Central memory CD8-positive, alpha-beta T cell (primary cell): ENCODE results near the gene CYBA.
A peak's percentile ranks its signal among the peaks of the same experiment; 100 is the strongest.

Experiments used
- ATAC-seq: fragments of 150-1000 bp; cut with Tn5 transposase; replicated peaks from 2 replicates; pipeline ENCODE4 v1.10.0; 2022; ENCODE audit warnings: mild to moderate bottlenecking, moderate FRiP score, moderate number of reproducible peaks; ENCODE audit not compliant: poor library complexity, severe bottlenecking; ENCODE audit errors: extremely low read depth
- DNase-seq, 2 donors: peaks; one replicate each; pipeline ENCODE4 v3.0.0; 2021; ENCODE audit warnings: low spot score in 2 of 2
- H3K27ac Mint-ChIP-seq: one replicate; pipeline ENCODE4 v1.8.0; 2022; ENCODE audit warnings: low read depth, mild to moderate bottlenecking, moderate library complexity, mixed read lengths
- H3K27me3 Mint-ChIP-seq: one replicate; pipeline ENCODE4 v1.8.0; 2022; ENCODE audit warnings: mixed read lengths
- H3K36me3 Mint-ChIP-seq: one replicate; pipeline ENCODE4 v1.8.0; 2022; ENCODE audit warnings: mild to moderate bottlenecking, moderate library complexity, mixed read lengths; ENCODE audit not compliant: insufficient read depth
- H3K4me1 Mint-ChIP-seq: one replicate; pipeline ENCODE4 v1.8.0; 2022; ENCODE audit warnings: mixed read lengths
- H3K4me3 Mint-ChIP-seq: one replicate; pipeline ENCODE4 v1.8.0; 2022; ENCODE audit warnings: mild to moderate bottlenecking, moderate library complexity, mixed read lengths
- H3K9me3 Mint-ChIP-seq: one replicate; pipeline ENCODE4 v1.8.0; 2022; ENCODE audit warnings: mixed read lengths

Gene CYBA

DNA sequence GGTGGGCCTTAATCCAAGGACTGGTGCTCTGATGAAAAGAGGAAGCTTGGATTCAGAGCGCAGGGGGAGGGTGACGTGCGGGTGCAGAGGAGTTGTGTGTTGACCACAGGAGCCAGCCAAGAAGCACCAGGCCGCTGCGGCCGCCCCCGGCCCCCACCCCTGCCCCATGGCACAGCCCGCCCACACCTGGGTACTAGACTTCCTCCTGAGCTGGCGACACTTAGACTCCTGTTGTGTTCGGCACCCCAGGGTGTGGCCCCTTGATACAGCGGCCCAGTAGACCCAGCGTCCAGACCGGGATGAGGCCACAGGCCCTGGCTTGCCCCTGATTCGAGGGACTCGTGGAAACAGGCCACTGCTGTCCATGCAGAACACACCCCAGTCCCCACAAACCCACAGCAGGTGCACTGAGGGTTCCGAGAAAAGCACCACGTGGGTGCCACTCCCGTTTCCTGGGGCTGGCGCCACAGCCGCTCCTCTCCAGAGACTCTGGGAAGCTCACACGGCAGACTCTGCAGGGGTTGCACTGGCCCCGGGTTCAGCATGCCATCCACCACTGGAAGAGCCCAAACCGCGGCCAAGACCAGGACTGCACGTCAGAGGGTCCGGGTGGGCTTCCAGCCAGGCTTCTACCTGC is 41.2 kb upstream of the CYBA start:
- Mint-ChIP-seq H3K4me3 (peak overlapping the region; percentile 37), H3K9me3 (no peaks in the 10 kb centered on the region), H3K27me3 (no peaks in the 10 kb centered on the region), H3K36me3 (peaks cover 19% of the 10 kb centered on the region), H3K27ac (no peak overlapping the region), H3K4me1 (peaks cover 22% of the 10 kb centered on the region)
- DNase-seq (no peak), ATAC-seq (no peak)

DNA sequence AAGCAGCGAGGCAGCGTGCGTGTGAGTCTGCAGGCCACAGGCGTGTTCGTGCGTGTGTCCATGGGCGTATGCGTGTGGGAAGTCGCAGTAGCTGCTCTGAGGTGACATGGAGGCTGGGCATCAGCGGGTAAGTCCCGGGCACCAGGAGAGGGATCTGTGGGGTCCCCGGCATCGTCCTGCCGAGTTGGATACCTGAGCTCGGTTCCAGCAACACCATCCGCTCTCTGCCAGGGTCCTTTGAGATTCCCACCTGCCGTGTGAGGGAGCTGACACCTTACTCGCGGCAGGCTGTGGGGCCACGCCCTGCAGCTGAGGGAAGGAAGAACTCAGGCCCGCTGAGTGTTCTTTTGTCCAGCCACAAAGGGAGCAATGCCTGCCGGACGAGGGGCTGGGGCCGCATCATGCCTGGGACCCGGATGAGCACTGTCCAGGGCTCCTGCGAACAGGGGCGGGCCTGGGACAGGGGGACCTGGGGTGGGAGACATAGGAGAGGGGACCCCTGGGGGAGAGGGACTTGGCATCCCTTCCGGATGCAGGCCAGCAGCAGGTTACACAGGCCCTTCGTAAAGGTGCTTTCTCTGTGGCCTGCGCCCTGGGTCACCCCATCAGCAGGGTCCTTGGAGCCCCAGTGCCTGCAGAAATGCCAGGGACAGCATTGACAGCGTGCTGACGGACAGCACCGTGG is 40.4 kb upstream of the CYBA start:
- H3K4me3 Mint-ChIP-seq, result peak overlapping the region; percentile 6
- ATAC-seq, result no peak
- no peak for DNase-seq

DNA sequence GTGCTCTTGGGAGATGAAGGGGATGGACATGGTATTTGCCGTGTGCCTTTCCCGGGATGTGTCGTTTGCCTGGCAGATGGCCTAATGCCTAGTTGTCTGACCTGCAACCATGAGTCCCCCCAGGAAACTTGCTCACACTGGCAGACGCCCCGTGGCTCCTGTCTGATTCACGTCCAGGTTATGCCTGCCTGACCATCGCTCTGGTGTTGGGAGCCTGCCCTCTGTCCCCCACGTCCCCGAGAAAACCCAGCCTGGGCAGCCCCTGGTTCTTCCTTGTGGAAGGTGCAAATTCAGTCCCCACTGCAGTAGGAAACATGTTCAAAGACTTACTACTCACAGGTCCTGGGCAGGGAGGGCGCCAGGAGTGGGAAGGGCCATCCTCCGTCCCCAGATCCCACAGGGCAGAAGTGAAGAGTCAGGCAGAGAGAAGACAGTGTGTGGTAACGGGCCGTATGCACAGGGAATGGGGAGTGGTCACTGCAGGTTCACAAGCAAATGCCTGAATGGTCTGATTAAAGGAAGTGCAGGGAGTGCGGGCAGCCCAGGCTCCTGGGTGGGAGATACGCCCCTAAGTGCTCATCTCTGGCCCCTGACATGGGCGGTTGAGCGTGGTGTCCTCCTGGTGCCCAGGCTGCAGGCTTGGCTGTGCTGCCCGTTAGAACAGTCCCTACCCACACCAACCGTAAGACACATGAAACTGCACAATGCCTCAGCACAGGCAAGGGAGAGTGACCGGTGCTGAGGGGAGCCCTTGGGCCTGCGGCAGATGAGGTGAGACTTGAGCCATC is 39.7 kb upstream of the CYBA start:
- Mint-ChIP-seq H3K36me3 (peaks cover 11% of the 10 kb centered on the region), H3K9me3 (no peaks in the 10 kb centered on the region), H3K4me1 (peaks cover 22% of the 10 kb centered on the region), H3K27me3 (no peaks in the 10 kb centered on the region), H3K4me3 (peak overlapping the region; percentile 6), H3K27ac (peak overlapping the region; percentile 44)
- no peak for DNase-seq
- ATAC-seq, result no peak

More for the DNA sequence above, 40.4 kb upstream of the CYBA start:
- Mint-ChIP-seq H3K36me3 (peaks cover 16% of the 10 kb centered on the region), H3K27ac (peak overlapping the region; percentile 44), H3K27me3 (no peaks in the 10 kb centered on the region), H3K4me1 (peaks cover 22% of the 10 kb centered on the region), H3K9me3 (no peaks in the 10 kb centered on the region)

DNA sequence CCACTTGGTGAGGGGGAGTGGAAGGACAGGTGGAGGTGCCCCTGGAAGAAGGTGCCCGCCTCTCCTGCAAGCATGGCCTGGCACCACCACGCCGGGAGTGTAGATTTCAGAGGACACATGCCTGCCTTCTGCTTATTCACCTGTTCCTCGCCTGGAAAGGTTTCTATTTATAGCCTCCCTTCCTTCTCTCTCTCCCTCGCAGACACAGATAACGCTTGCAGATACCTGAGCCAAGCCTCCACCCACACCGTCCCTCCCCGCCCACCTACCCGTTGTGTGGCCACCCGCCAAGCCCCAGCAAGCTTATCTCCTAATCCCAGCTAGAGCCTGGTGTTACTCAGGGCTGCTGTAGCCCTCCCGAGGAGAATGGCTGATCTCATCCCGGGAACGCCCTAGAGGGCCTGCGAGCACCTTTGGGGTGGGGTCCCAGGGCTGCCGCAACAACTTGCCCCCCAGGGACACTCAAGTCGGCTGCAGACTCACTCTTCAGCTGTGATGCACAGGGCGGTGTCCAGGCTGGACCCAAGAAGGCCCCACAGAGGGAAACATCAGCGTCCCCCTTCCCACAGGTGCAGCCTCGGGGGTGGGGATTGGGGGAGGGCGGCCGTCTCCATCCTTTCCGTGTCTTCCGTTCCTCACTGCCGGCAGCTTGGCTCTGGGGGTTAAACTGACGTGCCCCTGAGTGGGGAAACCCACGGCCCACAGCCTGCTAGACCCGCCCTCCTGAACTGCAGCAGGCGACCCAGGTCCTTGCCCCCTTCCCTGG is 37.3 kb upstream of the CYBA start:
- Mint-ChIP-seq H3K27ac (no peak overlapping the region), H3K4me3 (no peak overlapping the region), H3K36me3 (peaks cover 10% of the 10 kb centered on the region), H3K27me3 (no peaks in the 10 kb centered on the region), H3K4me1 (peaks cover 22% of the 10 kb centered on the region), H3K9me3 (no peaks in the 10 kb centered on the region)
- DNase-seq (no peak), ATAC-seq (no peak)

DNA sequence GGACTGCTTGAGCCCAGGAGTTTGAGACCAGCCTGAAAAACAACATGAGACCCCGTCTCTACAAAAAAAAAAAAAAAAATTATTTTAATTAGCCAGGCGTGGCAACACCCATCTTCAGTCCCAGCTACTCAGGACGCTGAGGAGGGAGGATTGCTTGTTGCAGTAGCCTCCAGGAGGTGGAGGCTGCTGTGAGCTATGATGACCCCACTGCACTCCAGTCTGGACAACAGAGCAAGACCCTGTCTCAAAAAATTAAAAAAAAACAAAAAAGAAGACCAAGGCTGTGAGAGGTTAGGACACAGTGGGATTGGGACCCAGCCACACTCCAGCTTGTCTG is 36.8 kb upstream of the CYBA start:
- peak overlapping the region; percentile 78 for H3K4me3 Mint-ChIP-seq
- no peak overlapping the region for H3K27ac Mint-ChIP-seq
- ATAC-seq (no peak), DNase-seq (no peak)
- no peaks in the 10 kb centered on the region for H3K9me3 Mint-ChIP-seq
- no peaks in the 10 kb centered on the region for H3K27me3 Mint-ChIP-seq
- H3K4me1 Mint-ChIP-seq, result peaks cover 19% of the 10 kb centered on the region
- H3K36me3 Mint-ChIP-seq, result peaks cover 10% of the 10 kb centered on the region

DNA sequence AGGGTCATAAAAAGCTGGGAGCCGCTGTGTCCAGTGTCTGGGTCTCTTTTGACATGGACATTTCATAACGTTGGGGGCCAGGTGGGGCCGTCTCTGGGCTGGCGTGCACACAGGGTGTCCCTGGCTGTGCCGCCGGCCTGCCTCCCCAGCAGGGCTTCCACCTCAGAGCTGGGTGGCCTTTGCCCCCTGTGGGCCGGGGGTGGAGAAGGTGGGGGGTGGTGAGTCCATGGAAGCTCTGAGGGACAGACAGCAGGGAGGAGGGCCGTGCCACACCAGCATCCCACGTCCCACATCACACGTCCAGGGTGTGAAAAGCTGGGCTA is 36.4 kb upstream of the CYBA start:
- H3K27me3 Mint-ChIP-seq, result no peaks in the 10 kb centered on the region
- H3K4me3 Mint-ChIP-seq, result peak overlapping the region; percentile 78
- peaks cover 10% of the 10 kb centered on the region for H3K36me3 Mint-ChIP-seq
- no peaks in the 10 kb centered on the region for H3K9me3 Mint-ChIP-seq
- peaks cover 19% of the 10 kb centered on the region for H3K4me1 Mint-ChIP-seq
- DNase-seq (no peak), ATAC-seq (no peak)
- H3K27ac Mint-ChIP-seq, result no peak overlapping the region

DNA sequence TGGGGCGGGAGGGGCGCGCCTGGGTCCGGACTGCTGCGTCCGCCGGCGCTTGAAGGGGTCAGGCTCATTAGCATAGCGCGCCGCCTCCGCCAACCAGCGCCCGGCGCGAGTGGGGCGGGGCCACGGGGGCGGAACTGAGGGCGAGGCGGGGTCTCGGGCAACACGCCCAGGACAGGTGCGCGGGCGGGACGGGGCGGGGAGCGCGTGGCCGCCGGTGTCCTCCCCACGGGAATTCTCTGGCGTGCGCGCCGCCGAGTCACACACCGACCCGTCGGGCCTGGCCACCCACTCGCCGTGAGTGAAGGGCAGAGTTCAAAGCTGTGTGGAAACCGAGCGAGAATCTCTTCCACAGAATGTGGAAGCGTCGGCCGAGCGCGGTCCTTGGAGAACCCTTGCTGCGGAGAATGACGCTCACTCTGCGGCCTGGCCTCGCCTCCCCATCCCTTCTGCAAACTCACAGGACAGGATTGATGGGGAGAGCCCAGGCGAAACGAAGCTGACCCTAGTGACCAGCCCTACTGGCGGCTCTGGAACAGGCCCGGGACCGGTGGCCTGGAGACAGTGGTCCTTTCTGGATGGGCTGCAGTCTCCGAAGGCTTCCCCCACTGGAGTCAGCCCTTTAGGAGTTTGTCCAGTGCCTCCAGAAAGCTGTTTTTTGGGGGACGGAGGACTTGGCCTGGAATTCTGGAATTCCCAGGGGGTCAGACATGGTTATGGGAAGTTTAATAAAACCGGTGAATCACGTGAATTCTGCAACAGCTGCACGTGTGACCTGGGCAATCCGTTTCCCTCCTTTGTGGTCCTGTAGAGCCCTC is 35.8 kb upstream of the CYBA start, which contains the start of gene SNAI3:
TSS of gene SNAI3 (minus strand) at position 69 of the 815 bp plus-strand sequence. CDS start 101 bp downstream, outside the sequence.
- H3K9me3 Mint-ChIP-seq, result no peaks in the 10 kb centered on the region
- DNase-seq, result peak; percentile 60 to 79
- peak within 1 kb of the TSS; percentile 78 for H3K4me3 Mint-ChIP-seq
- H3K27me3 Mint-ChIP-seq, result no peaks in the 10 kb centered on the region
- H3K27ac Mint-ChIP-seq, result no peak within 1 kb of the TSS
- peak; percentile 74 for ATAC-seq
- peaks cover 9% of the 10 kb centered on the region for H3K36me3 Mint-ChIP-seq
- H3K4me1 Mint-ChIP-seq, result peaks cover 19% of the 10 kb centered on the region

DNA sequence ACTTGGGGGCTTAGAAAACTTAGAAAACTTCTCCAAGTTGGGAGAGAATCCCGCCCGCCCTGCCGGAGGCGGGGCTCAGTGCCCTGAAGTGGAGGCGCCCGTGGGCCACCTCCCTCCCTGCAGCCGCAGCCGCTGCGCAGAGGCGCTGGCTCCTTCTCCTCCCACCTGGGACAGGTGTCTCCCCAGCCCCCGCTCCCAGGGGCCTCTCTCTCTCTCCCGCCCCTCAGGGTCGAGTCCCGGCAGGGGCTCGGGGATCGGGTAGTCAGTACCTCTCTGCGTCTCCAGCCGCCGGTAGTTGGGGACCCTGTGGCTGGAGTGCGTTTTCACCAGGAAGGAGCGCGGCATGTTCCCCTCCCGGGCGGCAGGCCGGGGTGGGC is 35.2 kb upstream of the CYBA start:
- Mint-ChIP-seq H3K27ac (no peak overlapping the region), H3K36me3 (peaks cover 10% of the 10 kb centered on the region), H3K27me3 (no peaks in the 10 kb centered on the region), H3K9me3 (no peaks in the 10 kb centered on the region), H3K4me3 (peak overlapping the region; percentile 78), H3K4me1 (peaks cover 21% of the 10 kb centered on the region)
- no peak for DNase-seq
- ATAC-seq, result peak; percentile 62

DNA sequence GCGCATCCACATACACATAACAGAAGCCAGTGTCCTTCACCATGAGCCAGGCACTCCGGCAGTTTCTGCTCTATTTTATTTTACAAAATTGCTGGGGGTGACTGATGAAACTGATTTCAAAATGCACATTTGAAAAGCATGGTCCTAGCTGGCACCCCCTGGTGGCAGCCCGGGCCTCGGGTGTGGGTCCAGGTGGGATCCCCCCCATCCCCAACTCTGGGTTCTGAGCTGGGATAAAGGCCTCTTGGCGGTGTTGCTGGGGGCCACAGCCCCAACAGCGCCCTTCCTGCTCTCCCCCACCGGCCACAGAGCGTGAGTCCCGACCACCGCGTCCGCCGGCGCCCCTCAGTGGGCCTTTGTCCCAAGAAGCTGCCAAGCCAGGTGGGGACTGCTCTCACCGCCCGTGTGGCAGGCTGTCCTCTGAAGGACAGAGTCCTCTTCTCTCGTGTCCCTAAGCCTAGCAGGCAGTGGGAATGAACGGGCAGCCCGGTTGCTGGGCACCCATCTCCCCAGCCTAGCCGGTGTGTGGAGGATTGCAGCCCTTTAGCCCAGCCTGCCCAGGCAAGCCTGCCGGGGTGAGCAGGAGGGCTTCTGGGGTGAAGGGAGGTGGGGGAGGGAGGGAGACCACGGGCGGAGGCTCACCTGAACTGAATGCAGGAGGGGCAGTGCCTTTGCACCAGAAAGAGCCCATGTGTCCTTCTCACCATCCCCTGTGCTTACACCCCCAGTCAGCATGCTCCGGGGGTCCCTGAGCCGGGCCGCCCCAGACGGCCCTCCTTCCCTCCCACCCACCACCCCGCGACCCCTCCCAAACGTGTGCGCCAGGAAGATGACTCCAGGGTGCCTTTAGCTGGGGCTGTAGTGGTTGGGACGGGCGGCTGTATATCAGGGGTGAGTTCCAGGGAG is 34.6 kb upstream of the CYBA start:
- peaks cover 15% of the 10 kb centered on the region for H3K4me1 Mint-ChIP-seq
- H3K36me3 Mint-ChIP-seq, result peaks cover 14% of the 10 kb centered on the region
- H3K27me3 Mint-ChIP-seq, result no peaks in the 10 kb centered on the region
- no peak overlapping the region for H3K27ac Mint-ChIP-seq
- H3K4me3 Mint-ChIP-seq, result peak overlapping the region; percentile 78
- no peak for DNase-seq
- H3K9me3 Mint-ChIP-seq, result no peaks in the 10 kb centered on the region
- peak; percentile 17 for ATAC-seq

DNA sequence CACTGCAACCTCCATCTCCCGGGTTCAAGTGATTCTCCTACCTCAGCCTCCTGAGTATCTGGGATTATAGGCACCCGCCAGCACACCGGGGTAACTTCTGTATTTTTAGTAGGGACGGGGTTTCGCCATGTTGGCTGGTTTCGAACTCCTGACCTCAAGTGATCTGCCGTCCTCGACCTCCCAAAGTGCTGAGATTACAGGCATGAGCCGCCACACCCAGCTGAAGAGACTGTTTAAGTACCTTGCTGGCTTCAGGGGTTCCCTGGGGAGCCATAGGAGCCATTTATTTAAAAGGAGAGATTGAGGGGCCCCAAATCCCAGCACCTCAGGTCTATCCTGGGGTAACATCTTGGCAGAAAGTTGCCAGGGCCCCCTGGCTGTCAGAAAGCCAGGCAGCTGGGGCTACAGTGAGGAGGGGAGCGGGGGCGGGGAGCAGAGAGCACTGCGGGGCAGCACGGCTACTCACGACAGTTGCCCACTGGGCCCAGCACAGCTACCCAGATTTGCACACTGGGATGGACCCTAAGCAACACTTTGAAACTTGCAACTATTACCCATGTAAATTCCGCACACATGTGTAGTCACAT is 33.8 kb upstream of the CYBA start:
- Mint-ChIP-seq H3K27ac (no peak overlapping the region), H3K27me3 (no peaks in the 10 kb centered on the region), H3K36me3 (peaks cover 15% of the 10 kb centered on the region), H3K9me3 (no peaks in the 10 kb centered on the region), H3K4me1 (peaks cover 13% of the 10 kb centered on the region), H3K4me3 (peak overlapping the region; percentile 78)
- ATAC-seq (no peak), DNase-seq (no peak)
